Fibroblast of villous mesenchyme (primary cell): Measurements from ENCODE around the gene TSPAN12. TPM values are rescaled to one million over a fixed set of nuclear protein-coding genes. Genes with fewer than 3 reads are reported as not detected.

Experiments used
- DNase-seq: peaks from one replicate; pipeline ENCODE4 v3.0.0-alpha.2; 2010; ENCODE audit warnings: low read depth
- H3K4me3 ChIP-seq: 2 replicates; pipeline ENCODE4 v1.5.1; 2011; ENCODE audit warnings: low read depth, mild to moderate bottlenecking, low read length
- total RNA-seq: library from RNA; depleted of rRNA; stranded (reverse); fragments of >200 nt; gene quantifications from 2 replicates; pipeline ENCODE4 v1.2.3, GENCODE V29; 2012
- TF ChIP-seq, protein P1 (sequence below): IDR thresholded peaks from 2 replicates; pipeline ENCODE4 v1.5.1; 2012; ENCODE audit warnings: low read depth, mild to moderate bottlenecking, low read length; ENCODE audit not compliant: insufficient read depth

TSPAN12 gene
- total RNA-seq, 1 donor: 4.7 TPM

DNA sequence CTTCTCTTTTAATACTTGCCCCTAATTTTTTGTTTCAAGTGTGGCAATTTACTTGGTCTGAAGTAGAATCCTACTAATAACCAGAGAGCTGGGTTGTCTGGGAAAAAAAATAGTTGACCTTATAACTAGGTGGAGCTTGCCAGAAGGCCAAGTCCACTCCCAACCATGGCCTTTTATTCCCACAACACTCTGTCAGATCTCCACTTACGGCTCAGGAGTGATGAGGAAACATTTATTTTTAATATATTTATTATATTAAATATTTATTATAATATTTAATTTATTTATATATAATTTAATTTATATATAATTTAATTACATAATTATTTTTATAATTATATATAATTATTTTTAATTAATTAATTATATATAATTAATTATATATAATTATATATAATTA, 58.8 kb downstream of the TSPAN12 start:
- H3K4me3 ChIP-seq: no peak overlapping the region
- TF ChIP-seq, protein P1, sequence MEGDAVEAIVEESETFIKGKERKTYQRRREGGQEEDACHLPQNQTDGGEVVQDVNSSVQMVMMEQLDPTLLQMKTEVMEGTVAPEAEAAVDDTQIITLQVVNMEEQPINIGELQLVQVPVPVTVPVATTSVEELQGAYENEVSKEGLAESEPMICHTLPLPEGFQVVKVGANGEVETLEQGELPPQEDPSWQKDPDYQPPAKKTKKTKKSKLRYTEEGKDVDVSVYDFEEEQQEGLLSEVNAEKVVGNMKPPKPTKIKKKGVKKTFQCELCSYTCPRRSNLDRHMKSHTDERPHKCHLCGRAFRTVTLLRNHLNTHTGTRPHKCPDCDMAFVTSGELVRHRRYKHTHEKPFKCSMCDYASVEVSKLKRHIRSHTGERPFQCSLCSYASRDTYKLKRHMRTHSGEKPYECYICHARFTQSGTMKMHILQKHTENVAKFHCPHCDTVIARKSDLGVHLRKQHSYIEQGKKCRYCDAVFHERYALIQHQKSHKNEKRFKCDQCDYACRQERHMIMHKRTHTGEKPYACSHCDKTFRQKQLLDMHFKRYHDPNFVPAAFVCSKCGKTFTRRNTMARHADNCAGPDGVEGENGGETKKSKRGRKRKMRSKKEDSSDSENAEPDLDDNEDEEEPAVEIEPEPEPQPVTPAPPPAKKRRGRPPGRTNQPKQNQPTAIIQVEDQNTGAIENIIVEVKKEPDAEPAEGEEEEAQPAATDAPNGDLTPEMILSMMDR: no peak
- no peak for DNase-seq

DNA sequence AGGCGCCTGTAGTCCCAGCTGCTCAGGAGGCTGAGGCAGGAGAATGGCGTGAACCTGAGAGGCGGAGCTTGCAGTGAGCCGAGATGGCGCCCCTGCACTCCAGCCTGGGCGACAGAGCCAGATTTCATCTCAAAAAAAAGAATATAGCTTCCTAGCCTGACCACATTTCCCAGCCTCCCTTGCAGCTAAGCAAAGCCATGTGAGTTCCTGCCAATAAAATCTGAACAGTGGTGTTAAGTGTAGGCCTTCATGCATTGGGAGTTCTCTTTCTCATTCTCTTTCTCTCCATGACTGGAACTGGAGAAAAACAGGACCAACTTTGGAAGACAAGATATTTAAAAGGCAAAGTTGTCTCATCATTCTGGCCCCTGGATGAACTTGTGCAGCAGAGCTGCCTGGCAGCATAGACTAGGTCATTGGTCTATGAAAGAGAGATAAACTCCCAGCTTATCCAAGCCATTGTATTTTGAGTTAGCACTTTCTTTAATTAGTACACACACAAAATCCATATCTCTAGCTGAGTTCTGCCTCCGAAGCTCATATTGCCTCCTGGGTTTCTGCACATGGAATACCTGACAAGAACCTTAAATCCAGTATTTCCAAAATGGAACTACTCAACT, 60.8 kb downstream of the TSPAN12 start:
- TF ChIP-seq, protein P1: no peak
- H3K4me3 ChIP-seq: no peak overlapping the region
- no peak for DNase-seq

DNA sequence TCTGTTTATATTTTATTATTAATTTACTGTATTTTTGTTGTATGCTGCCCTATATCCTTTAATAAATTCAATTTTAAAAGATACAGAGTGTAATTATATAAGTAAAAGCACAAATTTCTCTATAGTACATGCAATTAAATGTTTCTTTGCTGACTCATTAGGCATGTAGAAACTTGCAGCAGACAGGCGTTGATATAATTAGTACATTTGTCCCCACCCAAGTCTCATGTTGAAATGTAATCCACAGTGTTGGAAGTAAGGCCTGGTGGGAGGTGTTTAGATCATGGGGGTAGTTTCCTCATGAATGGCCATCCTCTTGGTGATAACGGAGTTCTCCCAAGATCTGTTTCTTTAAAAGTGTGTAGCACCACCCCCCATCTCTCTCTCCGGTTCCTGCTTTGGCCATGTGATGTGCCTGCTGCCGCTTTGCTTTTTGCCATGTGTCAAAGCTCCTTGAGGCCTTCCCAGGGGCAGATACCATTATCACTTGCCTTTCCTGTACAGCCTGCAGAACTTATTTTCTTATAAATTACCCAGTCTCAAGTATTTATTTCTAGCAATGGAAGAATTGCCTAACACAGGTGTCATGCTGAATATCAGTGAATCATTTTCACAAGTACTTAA, 63.7 kb downstream of the TSPAN12 start:
- DNase-seq: peak; percentile 8
- TF ChIP-seq, protein P1: no peak
- H3K4me3 ChIP-seq: no peak overlapping the region

DNA sequence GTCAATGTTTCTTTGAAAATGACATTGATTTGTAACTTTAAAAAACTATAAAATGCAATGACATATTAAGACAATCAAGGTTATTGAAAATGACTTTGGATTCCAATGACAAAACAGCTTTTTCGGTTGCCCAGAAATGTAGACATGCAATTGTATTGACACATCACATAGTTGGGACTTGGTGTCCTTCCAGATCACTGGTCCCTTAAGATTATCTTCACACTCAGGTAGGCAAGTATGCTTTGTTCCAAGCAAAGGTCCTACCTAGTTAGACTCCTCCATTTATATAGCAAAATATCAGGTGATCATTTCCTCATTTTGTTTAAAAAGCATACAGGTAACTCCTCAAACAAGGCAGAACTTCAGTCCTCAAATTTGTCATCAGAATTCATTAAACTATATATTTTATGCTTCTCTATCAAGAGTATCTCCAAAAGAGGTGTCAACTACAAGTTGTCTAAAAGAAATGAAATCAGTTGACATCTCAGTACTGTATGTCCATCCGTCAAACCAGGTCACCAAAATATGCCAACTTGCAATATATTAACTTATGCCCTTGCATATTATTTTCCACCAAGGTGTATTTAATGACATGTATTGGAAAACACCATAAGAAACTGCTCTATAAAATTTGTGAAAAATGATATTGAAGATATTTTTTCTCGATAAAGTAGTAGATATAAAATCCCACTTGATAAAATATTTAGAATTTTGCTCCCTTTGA, 64.6 kb downstream of the TSPAN12 start:
- TF ChIP-seq, protein P1: no peak
- H3K4me3 ChIP-seq: no peak overlapping the region
- DNase-seq: no peak

DNA sequence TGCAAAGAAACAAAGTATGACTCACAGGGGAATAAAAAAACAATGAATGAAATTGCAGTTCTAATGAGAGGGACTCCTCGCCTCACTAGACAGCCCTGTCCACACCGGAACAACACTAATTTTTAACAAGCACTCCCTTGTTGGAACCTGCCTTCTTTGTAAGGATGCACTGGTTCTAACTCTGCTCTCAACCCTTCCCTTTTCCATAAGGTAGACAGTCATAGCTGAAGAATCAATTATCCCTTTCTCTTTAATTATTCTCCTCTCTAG, 65.1 kb downstream of the TSPAN12 start:
- no peak overlapping the region for H3K4me3 ChIP-seq
- TF ChIP-seq, protein P1: no peak
- peak; percentile 2 for DNase-seq

DNA sequence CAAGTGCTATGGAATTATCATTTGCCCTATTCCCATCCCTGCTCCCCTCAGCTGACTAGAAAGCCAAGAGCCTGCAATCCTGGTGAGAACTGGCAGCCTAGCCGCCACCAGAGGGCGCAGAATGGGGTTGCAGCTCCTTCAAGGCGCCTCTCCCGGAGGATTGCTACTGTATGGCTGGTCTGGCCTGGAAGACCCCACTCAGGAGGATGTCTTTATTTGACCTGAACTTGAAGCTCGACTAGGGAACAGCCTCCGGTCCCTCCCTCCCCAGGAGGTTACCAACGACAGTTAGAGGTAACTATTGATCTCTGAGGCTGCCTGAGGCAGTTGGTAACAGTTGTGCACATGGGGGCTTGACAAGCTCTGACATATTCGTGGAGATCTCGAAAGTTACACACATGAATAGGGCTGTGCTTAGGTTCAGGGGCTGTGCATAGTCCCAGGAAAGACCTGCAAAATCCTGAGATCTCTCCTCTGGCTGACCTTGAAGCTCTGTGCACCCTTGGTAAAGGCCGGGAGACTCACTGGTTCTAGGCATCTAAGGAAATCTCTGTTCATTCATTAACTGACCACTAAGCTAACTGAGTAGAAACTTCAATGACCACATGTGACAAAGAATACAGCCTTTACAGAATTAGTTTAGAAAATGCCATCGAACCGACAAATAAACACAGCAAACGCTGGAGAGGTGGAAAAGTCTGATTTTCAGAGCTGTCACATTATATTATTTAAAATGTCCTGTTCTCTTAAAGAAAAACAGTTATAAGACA, 65.7 kb downstream of the TSPAN12 start:
- DNase-seq: peak; percentile 71
- H3K4me3 ChIP-seq: no peak overlapping the region
- TF ChIP-seq, protein P1: peak; percentile 99
